K562 (cell line): ENCODE results near the gene NRARP.

Experiments
- ADNP ChIP-seq: fragments of 200-800 bp; sonication (Bioruptor generic); IDR thresholded peaks from 2 replicates; pipeline ENCODE4 v1.6.1; 2016; ENCODE audit warnings: missing genetic modification characterization, missing compliant biosample characterization
- AFF1 ChIP-seq, 2 experiments: fragments of 450-650 bp; IDR thresholded peaks; 2 replicates each; pipeline ENCODE4 v1.6.1; 2018; ENCODE audit warnings: mild to moderate bottlenecking in 2 of 2, low read depth in 1 of 2; ENCODE audit not compliant: partially characterized antibody in 2 of 2
- CHD2 ChIP-seq: IDR thresholded peaks from 2 replicates; pipeline ENCODE4 v1.6.1; 2011; ENCODE audit warnings: low read depth, low read length
- MITF ChIP-seq: IDR thresholded peaks from 2 replicates; pipeline ENCODE4 v1.6.1; 2014; ENCODE audit warnings: antibody characterized with exemption
- SFPQ ChIP-seq: fragments of 200-400 bp; formaldehyde crosslinking; IDR thresholded peaks from 2 replicates; pipeline ENCODE4 v1.6.1; 2017; ENCODE audit warnings: mild to moderate bottlenecking, low read depth, low read length, moderate library complexity
- ZNF3 ChIP-seq: fragments of 250-450 bp; sonication (Bioruptor Pico); IDR thresholded peaks from 2 replicates; pipeline ENCODE4 v1.5.0; 2021; ENCODE audit warnings: mild to moderate bottlenecking, moderate library complexity
- ZSCAN29 ChIP-seq: fragments of 450-650 bp; IDR thresholded peaks from 2 replicates; pipeline ENCODE4 v1.6.1; 2017

GRCh38 chr9:137271696-137272076 is 30.4 kb downstream of the NRARP start:
- TF ChIP-seq ZSCAN29, result no peak
- TF ChIP-seq AFF1 (IDR thresholded peaks at IDR 0.05; ENCODE audit: low read depth in 1 of 2, partially characterized antibody in 2 of 2), result no peak
- TF ChIP-seq ZNF3 (CRISPR knock-in tag), result no peak
- no peak for TF ChIP-seq MITF
- no peak for TF ChIP-seq ADNP (tag)
- TF ChIP-seq SFPQ, result no peak
- TF ChIP-seq CHD2, result no peak
